Measurements from ENCODE around the gene CDK2AP2.

Gene CDK2AP2

GRCh38 chr11:67503119-67504004 is 4.6 kb downstream of the CDK2AP2 start:
- no peak for DNase-seq

GRCh38 chr11:67502328-67502979 is 5.5 kb downstream of the CDK2AP2 start:
- DNase-seq = no peak

GRCh38 chr11:67501854-67502253 is 6.1 kb downstream of the CDK2AP2 start:
- DNase-seq = no peak

GRCh38 chr11:67500831-67501715 is 6.9 kb downstream of the CDK2AP2 start:
- DNase-seq = no peak

- no peak for DNase-seq
Measured at GRCh38 chr11:67500484-67500821, 7.5 kb downstream of the CDK2AP2 start.

GRCh38 chr11:67499808-67500483 is 8.0 kb downstream of the CDK2AP2 start:
- DNase-seq = no peak

- DNase-seq = no peak
Measured at GRCh38 chr11:67498544-67498972, 9.4 kb downstream of the CDK2AP2 start.

GRCh38 chr11:67497656-67498291 is 10.2 kb downstream of the CDK2AP2 start:
- no peak for DNase-seq

- no peak for DNase-seq
Measured at GRCh38 chr11:67496113-67496512, 11.8 kb downstream of the CDK2AP2 start.

- DNase-seq = no peak
Measured at GRCh38 chr11:67495234-67496005, 12.5 kb downstream of the CDK2AP2 start.

GRCh38 chr11:67494371-67495233 is 13.4 kb downstream of the CDK2AP2 start:
- no peak for DNase-seq

- no peak for DNase-seq
Measured at GRCh38 chr11:67493548-67494370, 14.2 kb downstream of the CDK2AP2 start.

- DNase-seq = no peak
Measured at GRCh38 chr11:67492801-67493547, 15.0 kb downstream of the CDK2AP2 start.

GRCh38 chr11:67492069-67492727 is 15.8 kb downstream of the CDK2AP2 start:
- no peak for DNase-seq

- DNase-seq = no peak
Measured at GRCh38 chr11:67491276-67492068, 16.5 kb downstream of the CDK2AP2 start.

GRCh38 chr11:67490727-67491065 is 17.3 kb downstream of the CDK2AP2 start:
- no peak for DNase-seq
